T-helper 2 cell treated with Interferon-gamma antibody and Interleukin-4, amounts not matched to agents 100 ng/mL and 5 ng/mL, for 36 hours (primary cell): ENCODE measurements around the gene IFITM2. TPM values are rescaled to one million over a fixed set of nuclear protein-coding genes. Genes with fewer than 3 reads are reported as not detected.
"Not testable (repeated sequence)": the region's sequence is repeated elsewhere in the genome, so short reads cannot be mapped to it uniquely, and the experiment has no call there.

Experiments used
- intact Hi-C: fragments of 100-400 bp; cut with micrococcal nuclease; formaldehyde crosslinking; loops from one replicate; pipeline ENCODE4 v1.15.1; 2023
- total RNA-seq: library from RNA; stranded (reverse); gene quantifications from 2 replicates; pipeline ENCODE4 v1.2.3, GENCODE V29; 2022

Gene IFITM2
- total RNA-seq, 1 donor from 2014 or later: 1,497 TPM

- intact Hi-C loops: loop anchor here (1.0 kb wide), 1 partner anchor 12 kb away; no protein-coding TSS in a partner anchor
Measured at GRCh38 chr11:280706-281485, 26.7 kb upstream of the IFITM2 start.

DNA sequence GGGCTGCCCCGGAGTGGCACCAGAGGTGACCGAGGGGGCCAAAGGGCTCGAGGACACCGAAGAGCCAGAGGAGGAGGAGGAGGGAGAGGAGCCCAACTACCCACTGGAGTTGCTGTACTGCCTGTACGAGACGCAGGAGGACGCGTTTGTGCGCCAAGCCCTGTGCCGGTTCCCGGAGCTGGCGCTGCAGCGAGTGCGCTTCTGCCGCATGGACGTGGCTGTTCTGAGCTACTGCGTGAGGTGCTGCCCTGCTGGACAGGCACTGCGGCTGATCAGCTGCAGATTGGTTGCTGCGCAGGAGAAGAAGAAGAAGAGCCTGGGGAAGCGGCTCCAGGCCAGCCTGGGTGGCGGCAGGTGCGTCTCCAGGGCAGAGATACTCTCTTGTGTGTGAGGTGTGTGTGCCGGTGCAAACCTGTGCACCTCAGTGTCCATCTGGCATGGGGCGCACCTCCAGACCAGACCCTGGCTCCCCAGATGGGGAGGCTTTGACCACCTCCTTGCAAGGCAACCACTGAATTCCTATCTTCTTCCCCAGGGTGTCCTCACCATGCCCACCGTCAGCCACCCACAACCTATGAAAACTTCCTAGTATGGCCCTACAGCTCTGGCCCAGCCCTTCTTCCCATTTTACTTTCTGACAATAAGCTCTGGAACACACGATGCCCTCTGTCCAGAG lies 26.0 kb upstream of the IFITM2 start:
- intact Hi-C loops: no loop called here

GRCh38 chr11:282171-282570 lies 25.4 kb upstream of the IFITM2 start:
- intact Hi-C loops: no loop called here

DNA sequence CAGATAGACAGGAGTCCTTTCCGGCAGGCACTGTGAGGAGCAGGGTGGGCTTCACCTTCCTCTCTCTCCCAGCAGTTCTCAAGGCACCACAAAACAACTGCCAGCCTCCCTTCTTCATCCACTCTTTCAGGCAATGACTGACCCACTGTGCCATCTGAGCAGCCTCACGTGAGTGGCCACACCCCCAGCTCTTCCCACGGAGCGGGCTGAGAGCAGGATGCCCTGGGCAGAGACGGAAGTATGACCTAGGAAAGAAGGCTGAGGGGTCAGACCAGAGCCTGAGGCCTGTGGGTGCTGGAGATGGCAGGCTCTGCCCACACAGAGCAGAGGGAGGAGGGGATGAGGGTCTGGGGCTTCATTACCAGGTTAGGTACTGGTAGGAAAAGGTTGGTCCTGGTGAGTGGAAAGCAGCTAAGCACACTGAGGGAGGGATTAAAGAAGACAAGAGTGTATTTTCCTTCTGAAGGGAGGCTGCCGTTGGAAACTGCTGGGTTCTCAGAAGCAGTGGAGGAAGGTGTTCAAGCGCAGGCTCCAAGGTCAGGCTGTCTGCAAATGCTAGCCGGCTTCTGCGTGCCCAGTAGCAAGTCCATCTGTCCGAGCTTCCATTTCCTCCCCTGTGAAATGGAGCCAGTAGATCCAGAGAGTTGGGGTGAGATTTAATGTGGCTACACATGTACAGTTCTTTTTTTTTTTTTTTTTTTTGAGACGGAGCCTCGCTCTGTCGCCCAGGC lies 24.8 kb upstream of the IFITM2 start:
- intact Hi-C loops: no loop called here

DNA sequence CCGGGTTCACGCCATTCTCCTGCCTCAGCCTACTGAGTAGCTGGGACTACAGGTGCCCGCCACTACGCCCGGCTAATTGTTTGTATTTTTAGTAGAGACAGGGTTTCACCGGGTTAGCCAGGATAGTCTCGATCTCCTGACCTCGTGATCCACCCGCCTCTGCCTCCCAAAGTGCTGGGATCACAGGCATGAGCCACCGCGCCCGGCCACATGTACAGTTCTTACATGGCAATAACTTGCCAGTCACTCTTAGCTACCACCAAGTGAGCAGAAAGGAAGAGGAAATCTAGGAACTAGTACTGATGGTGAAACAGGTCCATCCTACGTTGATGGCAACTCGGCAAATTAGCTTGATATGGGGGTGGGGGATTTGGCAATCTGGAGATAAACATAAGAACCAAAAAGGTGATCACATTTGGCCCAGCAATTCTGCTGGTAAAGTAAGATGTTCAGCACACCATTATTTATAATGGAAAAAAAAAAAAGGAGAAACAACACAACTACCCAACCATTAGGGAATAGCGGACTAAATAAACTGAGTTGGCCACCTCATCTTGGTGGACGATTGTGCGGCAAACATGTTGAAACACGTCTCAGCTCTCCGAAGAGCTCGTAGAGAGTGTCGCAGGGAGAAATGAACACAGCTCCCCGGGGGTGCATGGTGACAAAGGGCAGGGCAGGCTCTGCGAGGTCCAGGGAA lies 24.1 kb upstream of the IFITM2 start:
- intact Hi-C loops: no loop called here

- intact Hi-C loops: no loop called here
Measured at GRCh38 chr11:284105-285020, 23.3 kb upstream of the IFITM2 start.

GRCh38 chr11:285021-285893 lies 22.4 kb upstream of the IFITM2 start:
- intact Hi-C loops: no loop called here

GRCh38 chr11:285894-286220 lies 21.8 kb upstream of the IFITM2 start:
- intact Hi-C loops: no loop called here

GRCh38 chr11:286977-287820 lies 20.4 kb upstream of the IFITM2 start:
- intact Hi-C loops: not testable (repeated sequence)

GRCh38 chr11:287821-288477 lies 19.7 kb upstream of the IFITM2 start:
- intact Hi-C loops: no loop called here

DNA sequence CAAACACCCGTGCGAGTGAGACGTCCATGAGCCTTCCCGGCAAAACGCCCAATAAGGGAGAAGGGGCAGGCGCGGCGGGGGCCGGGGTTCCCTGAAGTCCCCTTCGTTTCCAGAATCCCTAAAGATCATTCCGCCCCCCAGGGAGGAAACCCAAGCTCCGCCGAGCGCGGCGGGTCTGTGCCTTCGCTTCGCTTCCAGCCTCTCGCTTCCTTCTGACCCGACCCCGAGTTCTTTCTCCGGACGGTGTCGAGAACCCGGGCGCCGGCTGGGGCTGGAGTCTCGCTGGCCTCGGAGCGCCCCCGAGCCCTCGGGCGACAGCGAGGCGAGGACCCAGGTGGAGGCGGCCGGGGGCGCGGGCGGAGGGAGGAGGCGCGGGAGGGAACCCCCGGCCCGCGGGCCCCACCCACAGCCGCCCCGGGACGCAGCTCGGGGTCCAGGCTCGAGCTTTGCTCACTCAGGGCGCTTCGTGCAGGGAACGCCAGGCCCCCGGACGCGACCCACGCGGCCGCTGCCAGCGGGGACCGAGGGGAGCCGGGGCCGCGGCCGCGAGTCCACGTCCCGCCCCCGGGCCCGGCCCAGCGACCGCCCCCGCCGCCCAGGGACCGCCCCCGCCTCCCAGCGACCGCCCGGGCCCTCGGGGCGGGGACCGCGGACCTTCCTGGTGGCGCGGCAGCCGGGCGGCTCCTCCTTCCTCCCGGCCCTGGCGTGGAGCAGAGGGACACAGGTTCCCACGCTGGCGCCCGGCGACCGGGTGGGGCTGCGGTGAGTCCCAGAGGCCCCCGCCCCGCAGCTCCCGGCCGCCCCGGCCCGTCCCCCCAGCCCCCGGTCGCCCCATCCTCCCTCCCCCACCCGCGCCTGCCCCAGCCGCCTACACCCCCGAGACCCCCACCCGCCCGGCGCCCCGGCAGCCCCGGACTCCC lies 18.9 kb upstream of the IFITM2 start, which contains the start of gene PGGHG:
PGGHG (plus strand) TSS at position 649 of the 920 bp plus-strand sequence. CDS start 691 bp downstream, outside the sequence.
- intact Hi-C loops: no loop called here

- intact Hi-C loops: no loop called here
Measured at GRCh38 chr11:289398-289711, 18.3 kb upstream of the IFITM2 start.

DNA sequence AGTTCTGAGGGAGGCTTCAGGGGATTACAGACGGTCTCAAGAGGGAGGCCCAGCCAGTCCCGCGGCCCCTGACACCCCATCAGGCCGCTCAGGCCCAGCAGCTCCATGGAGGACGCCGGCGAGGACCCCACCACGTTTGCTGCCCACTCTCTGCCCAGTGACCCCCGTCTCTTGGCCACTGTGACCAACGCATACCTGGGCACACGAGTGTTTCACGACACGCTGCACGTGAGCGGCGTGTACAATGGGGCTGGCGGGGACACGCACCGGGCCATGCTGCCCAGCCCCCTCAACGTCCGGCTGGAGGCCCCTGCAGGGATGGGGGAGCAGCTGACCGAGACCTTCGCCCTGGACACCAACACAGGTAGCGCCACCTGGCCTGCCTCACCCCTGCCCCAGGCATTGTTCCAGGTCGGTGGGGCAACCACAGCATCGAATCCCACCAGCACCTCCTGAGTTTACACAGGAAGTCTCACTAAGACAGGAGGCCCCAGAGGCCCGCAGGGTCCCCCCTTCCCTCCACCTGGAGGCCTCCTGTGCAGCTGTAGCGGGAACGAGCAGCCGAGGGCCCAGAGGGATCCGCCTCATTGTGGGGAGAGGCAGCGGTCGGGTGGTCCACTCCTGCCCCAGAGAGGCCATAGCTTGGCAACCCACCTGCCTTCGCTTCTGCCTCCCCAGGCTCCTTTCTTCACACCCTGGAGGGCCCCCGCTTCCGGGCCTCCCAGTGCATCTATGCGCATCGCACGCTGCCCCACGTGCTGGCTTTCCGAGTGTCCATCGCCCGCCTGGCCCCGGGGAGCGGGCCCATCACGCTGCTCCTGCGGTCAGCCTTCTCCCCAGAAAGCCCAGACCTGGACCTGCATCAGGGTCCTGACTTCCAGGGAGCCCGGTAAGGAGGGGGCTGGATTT lies 17.6 kb upstream of the IFITM2 start:
- intact Hi-C loops: no loop called here

- intact Hi-C loops: no loop called here
Measured at GRCh38 chr11:290621-291231, 16.9 kb upstream of the IFITM2 start.
